ENCODE data around the gene CLEC4A.
"Not testable (repeated sequence)": the region's sequence is repeated elsewhere in the genome, so short reads cannot be mapped to it uniquely, and the experiment has no call there.

Gene CLEC4A

GRCh38 chr12:8134398-8134930 is 11.0 kb downstream of the CLEC4A start:
- not testable (repeated sequence) for DNase-seq

- DNase-seq: not testable (repeated sequence)
Observed at GRCh38 chr12:8141647-8142046, 18.2 kb downstream of the CLEC4A start.

GRCh38 chr12:8143261-8143660 is 19.8 kb downstream of the CLEC4A start:
- no peak for DNase-seq

GRCh38 chr12:8145754-8146441 is 22.5 kb downstream of the CLEC4A start:
- no peak for DNase-seq

GRCh38 chr12:8146442-8146771 is 23.0 kb downstream of the CLEC4A start:
- DNase-seq: no peak

- DNase-seq: no peak
Observed at GRCh38 chr12:8154526-8154925, 31.1 kb downstream of the CLEC4A start.

- DNase-seq: no peak
Observed at GRCh38 chr12:8156416-8156815, 33.0 kb downstream of the CLEC4A start.

- DNase-seq: no peak
Observed at GRCh38 chr12:8156845-8157244, 33.4 kb downstream of the CLEC4A start, which contains the start of gene ZNF705A. Gene ZNF705A, plus strand, starts transcription at chr12:8157015. Its CDS starts 15,611 bp downstream, at chr12:8172626.

GRCh38 chr12:8157484-8158198 is 34.2 kb downstream of the CLEC4A start:
- DNase-seq: no peak

GRCh38 chr12:8172911-8173310 is 49.5 kb downstream of the CLEC4A start:
- not testable (repeated sequence) for DNase-seq

- peak; percentile 25 to 44 (median 34) for DNase-seq
Observed at GRCh38 chr12:8179989-8180585, 56.7 kb downstream of the CLEC4A start.

GRCh38 chr12:8181271-8181670 is 57.9 kb downstream of the CLEC4A start:
- DNase-seq: not testable (repeated sequence)

GRCh38 chr12:8182923-8183322 is 59.5 kb downstream of the CLEC4A start:
- not testable (repeated sequence) for DNase-seq

GRCh38 chr12:8183346-8183745 is 59.9 kb downstream of the CLEC4A start:
- not testable (repeated sequence) for DNase-seq

- not testable (repeated sequence) for DNase-seq
Observed at GRCh38 chr12:8184206-8184605, 60.8 kb downstream of the CLEC4A start.

GRCh38 chr12:8188088-8188487 is 64.7 kb downstream of the CLEC4A start:
- DNase-seq: not testable (repeated sequence)
